Lower lobe of right lung (tissue), 2 donors: ENCODE measurements around the gene NUMA1. TPM values are rescaled to one million over a fixed set of nuclear protein-coding genes. Genes with fewer than 3 reads are reported as not detected.
A peak's percentile ranks its signal among the peaks of the same experiment; 100 is the strongest.

Experiments used
- ATAC-seq, 2 donors: fragments of 200-7000 bp; cut with Tn5 transposase; one replicate each; pipeline ENCODE4 v1.9.1; 2020 to 2022; ENCODE audit warnings: mild to moderate bottlenecking in 2 of 2, moderate library complexity in 2 of 2
- DNase-seq: peaks from one replicate; pipeline ENCODE4 v3.0.0-alpha.2; 2020
- H3K27ac ChIP-seq: fragments of 200-600 bp; one replicate; pipeline ENCODE4 v1.8.0; 2022
- H3K27me3 ChIP-seq: fragments of 200-600 bp; one replicate; pipeline ENCODE4 v1.8.0; 2022; ENCODE audit warnings: low read depth
- H3K36me3 ChIP-seq: fragments of 200-600 bp; one replicate; pipeline ENCODE4 v1.8.0; 2022; ENCODE audit warnings: mild to moderate bottlenecking
- H3K4me1 ChIP-seq: fragments of 200-600 bp; one replicate; pipeline ENCODE4 v1.8.0; 2022
- H3K4me3 ChIP-seq: fragments of 200-600 bp; one replicate; pipeline ENCODE4 v1.8.0; 2022; ENCODE audit warnings: mild to moderate bottlenecking
- H3K9me3 ChIP-seq: fragments of 200-600 bp; one replicate; pipeline ENCODE4 v1.8.0; 2022
- CTCF ChIP-seq: fragments of 200-600 bp; IDR thresholded peaks from one replicate; pipeline ENCODE4 v1.8.0; 2022; ENCODE audit warnings: antibody characterized with exemption, mild to moderate bottlenecking
- intact Hi-C: fragments of 100-400 bp; cut with DNase I; formaldehyde crosslinking; loops from one replicate; pipeline ENCODE4 v1.11.0; 2022
- total RNA-seq: library from RNA; stranded (reverse); fragmentation: NEBNext Ultra II Directional; extraction: Animal tissue kit (Norgen Biotek cat#: 25700); gene quantifications from one replicate; pipeline ENCODE4 v1.2.1, GENCODE V29; 2021
- donor health status: DM: no; HTN: yes; CAD: no; lungs with severe emphysema.

NUMA1 gene
- total RNA-seq, 1 donor from 2014 or later = 200 TPM

DNA sequence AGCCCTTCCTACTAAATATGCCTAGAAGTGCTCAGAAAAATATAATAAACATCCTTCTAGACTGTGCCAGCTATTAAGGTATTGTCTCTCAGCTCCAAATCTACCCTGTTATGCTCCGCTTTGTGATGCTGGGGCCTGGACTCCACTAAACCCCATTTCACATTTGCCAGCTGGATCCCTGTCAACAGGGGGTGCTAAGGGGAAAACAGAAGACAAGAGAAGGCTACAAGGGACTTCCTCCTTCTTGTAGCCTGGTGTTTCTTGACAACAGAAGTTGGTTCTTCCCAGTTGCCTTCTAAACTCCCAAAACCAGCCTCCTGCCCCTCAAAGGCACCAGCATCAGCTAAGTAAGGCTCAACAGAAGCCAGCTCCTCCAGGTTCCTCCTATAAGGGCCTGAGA is 5.2 kb downstream of the NUMA1 start:
- peak overlapping the region; percentile 46 for H3K27ac ChIP-seq
- no peak for TF ChIP-seq CTCF
- no peaks in the 10 kb centered on the region for H3K9me3 ChIP-seq
- peak in 1 of 2 donors; percentile 34 for ATAC-seq
- H3K4me1 ChIP-seq = peaks cover 46% of the 10 kb centered on the region
- no peak for DNase-seq
- no peaks in the 10 kb centered on the region for H3K27me3 ChIP-seq
- intact Hi-C loops = loop anchor here (5.0 kb wide), 1 partner anchor 33 kb away; no protein-coding TSS in a partner anchor
- no peak overlapping the region for H3K4me3 ChIP-seq
- peaks cover 6% of the 10 kb centered on the region for H3K36me3 ChIP-seq

GRCh38 chr11:72072348-72072747 is 8.0 kb downstream of the NUMA1 start:
- intact Hi-C loops = no loop called here
- peak overlapping the region; percentile 32 for H3K27ac ChIP-seq
- peak; percentile 10 to 23 for ATAC-seq

DNA sequence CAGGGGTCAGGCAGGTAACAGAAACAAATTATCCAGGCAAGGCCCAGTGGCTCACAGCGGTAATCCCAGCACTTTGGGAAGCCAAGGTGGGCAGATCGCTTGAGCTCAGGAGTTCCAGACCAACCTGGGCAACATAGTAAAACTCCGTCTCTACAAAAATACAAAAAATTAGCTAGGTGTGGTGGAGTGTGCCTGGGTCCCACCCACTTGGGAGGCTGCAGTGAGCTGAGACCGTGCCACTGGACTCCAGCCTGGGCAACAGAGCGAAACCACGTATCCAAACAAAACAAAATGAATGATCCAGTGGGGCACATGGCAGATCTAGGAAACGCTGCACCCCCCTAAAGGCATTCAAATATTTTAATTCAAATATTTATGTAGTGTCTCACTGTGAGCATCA is 9.9 kb downstream of the NUMA1 start:
- Histone ChIP-seq H3K36me3 (peaks cover 7% of the 10 kb centered on the region), H3K27ac (peak overlapping the region; percentile 82), H3K27me3 (no peaks in the 10 kb centered on the region), H3K4me3 (no peak overlapping the region), H3K9me3 (no peaks in the 10 kb centered on the region), H3K4me1 (peaks cover 74% of the 10 kb centered on the region)
- intact Hi-C loops = no loop called here
- DNase-seq = no peak
- no peak for TF ChIP-seq CTCF
- no peak for ATAC-seq

More at GRCh38 chr11:72072348-72072747, 8.0 kb downstream of the NUMA1 start:
- Histone ChIP-seq H3K4me1 (peaks cover 60% of the 10 kb centered on the region), H3K36me3 (peaks cover 13% of the 10 kb centered on the region), H3K4me3 (no peak overlapping the region), H3K27me3 (no peaks in the 10 kb centered on the region), H3K9me3 (no peaks in the 10 kb centered on the region)
- TF ChIP-seq CTCF = no peak
- DNase-seq = no peak

DNA sequence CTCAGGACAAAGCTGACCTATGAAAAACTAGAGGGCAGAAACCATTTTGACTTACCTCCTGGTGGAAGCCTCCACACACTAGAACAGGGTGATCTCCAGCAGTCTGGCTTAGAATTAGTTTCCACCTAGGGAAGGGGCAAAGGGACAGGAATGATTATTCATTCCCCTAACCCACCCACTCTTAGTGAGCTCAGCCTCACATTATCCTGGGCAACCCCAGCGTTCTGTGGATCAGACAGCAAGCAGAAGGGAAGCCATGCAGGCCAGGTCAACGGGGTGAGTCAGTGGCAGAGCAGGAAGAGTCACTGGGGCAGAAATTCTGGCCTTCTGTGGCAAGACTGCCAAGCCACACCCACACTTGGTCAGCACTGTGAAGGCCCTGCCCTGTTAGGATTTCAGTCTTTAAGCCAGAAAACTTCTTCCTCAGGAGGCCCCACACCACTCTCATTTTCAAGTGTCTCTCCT is 10.5 kb downstream of the NUMA1 start:
- H3K4me1 ChIP-seq = peaks cover 71% of the 10 kb centered on the region
- H3K27ac ChIP-seq = peak overlapping the region; percentile 82
- H3K9me3 ChIP-seq = no peaks in the 10 kb centered on the region
- DNase-seq (peak; percentile 89), ATAC-seq (peak; percentile 97 to 99)
- TF ChIP-seq CTCF = no peak
- intact Hi-C loops = no loop called here
- H3K4me3 ChIP-seq = peak overlapping the region; percentile 22
- H3K27me3 ChIP-seq = no peaks in the 10 kb centered on the region
- peaks cover 7% of the 10 kb centered on the region for H3K36me3 ChIP-seq

DNA sequence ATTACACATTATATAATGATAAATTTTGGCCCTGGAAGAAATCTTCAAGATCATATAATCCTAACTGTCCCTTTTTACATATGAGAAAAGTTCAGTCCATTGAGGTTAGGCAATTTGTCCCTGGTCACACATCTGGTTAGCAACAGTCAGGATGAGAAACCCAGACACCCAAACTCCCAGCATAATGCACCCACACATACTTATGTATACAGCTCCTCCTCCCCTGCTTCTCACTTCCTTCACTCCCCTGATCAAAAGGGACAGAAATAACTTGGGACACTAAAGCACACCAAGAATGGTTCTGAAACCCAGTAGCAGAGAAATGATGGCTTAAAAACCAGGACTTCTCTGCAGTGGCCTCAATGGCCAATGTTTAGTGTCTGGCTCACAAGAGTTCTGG is 11.1 kb downstream of the NUMA1 start:
- Histone ChIP-seq H3K36me3 (peaks cover 10% of the 10 kb centered on the region), H3K27ac (peak overlapping the region; percentile 82), H3K9me3 (no peaks in the 10 kb centered on the region), H3K4me1 (peaks cover 71% of the 10 kb centered on the region), H3K4me3 (peak overlapping the region; percentile 22), H3K27me3 (no peaks in the 10 kb centered on the region)
- DNase-seq (no peak), ATAC-seq (peak; percentile 68 to 69)
- intact Hi-C loops = no loop called here
- TF ChIP-seq CTCF = no peak

DNA sequence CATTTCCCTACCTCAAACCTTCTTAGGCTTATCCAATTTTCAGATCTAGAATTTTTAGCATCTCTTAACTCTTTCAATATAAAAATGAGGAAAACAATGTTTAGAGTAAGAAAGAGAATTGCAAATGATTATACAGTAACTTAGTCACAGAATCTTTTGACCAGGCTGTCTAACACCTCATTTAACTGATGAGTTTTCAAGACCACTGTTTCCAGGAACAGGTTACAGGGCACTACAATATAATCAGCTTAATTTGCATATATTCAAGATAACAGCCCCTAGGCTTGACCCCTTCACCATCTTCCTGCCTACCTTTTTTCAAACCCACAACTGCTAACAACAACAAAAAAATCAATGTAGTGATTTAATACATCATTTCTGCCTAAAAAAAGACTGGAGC is 12.7 kb downstream of the NUMA1 start:
- no peak for TF ChIP-seq CTCF
- Histone ChIP-seq H3K9me3 (no peaks in the 10 kb centered on the region), H3K27ac (peak overlapping the region; percentile 82), H3K4me3 (no peak overlapping the region), H3K36me3 (peaks cover 11% of the 10 kb centered on the region), H3K4me1 (peaks cover 65% of the 10 kb centered on the region), H3K27me3 (no peaks in the 10 kb centered on the region)
- intact Hi-C loops = no loop called here
- no peak for ATAC-seq
- DNase-seq = no peak
